Smooth muscle cell (in vitro differentiated cells): ENCODE data around the gene ATF7. TPM values are rescaled to one million over a fixed set of nuclear protein-coding genes. Genes with fewer than 3 reads are reported as not detected.

Experiments used
- DNase-seq: peaks from one replicate; lab custom pipeline; 2025; ENCODE audit not compliant: unreplicated experiment; lab: John Stamatoyannopoulos, UW
- H2AFZ ChIP-seq: fragments of 200-600 bp; sonication (generic); 2 replicates; pipeline ENCODE4 v1.6.0; 2016; ENCODE audit warnings: antibody characterized with exemption, low read depth, mild to moderate bottlenecking
- H3F3A ChIP-seq: fragments of 200-600 bp; sonication (generic); 2 replicates; pipeline ENCODE4 v1.6.0; 2017; ENCODE audit warnings: antibody characterized with exemption, low read depth
- H3K27ac ChIP-seq: fragments of 200-600 bp; sonication (generic); 2 replicates; pipeline ENCODE4 v1.5.1; 2016; ENCODE audit warnings: low read depth, mild to moderate bottlenecking
- H3K27me3 ChIP-seq: fragments of 200-600 bp; sonication (generic); 2 replicates; pipeline ENCODE4 v1.6.1; 2016; ENCODE audit warnings: low read depth, mild to moderate bottlenecking
- H3K36me3 ChIP-seq: fragments of 200-600 bp; sonication (generic); 2 replicates; pipeline ENCODE4 v1.5.1; 2016; ENCODE audit warnings: low read depth
- H3K4me1 ChIP-seq: fragments of 200-600 bp; sonication (generic); 2 replicates; pipeline ENCODE4 v1.5.1; 2016; ENCODE audit warnings: low read depth
- H3K4me2 ChIP-seq: fragments of 200-600 bp; sonication (generic); 2 replicates; pipeline ENCODE4 v1.6.0; 2016; ENCODE audit warnings: mild to moderate bottlenecking
- H3K4me3 ChIP-seq: fragments of 200-600 bp; sonication (generic); 2 replicates; pipeline ENCODE4 v1.5.1; 2016; ENCODE audit warnings: mild to moderate bottlenecking
- H3K79me2 ChIP-seq: fragments of 200-600 bp; sonication (generic); 2 replicates; pipeline ENCODE4 v1.6.0; 2016; ENCODE audit warnings: low read depth, mild to moderate bottlenecking
- H3K9ac ChIP-seq: fragments of 200-600 bp; sonication (generic); 2 replicates; pipeline ENCODE4 v1.6.0; 2016; ENCODE audit warnings: low read depth
- H3K9me3 ChIP-seq: fragments of 200-600 bp; sonication (generic); replicated peaks from 2 replicates; pipeline ENCODE4 v1.5.1; 2016; ENCODE audit warnings: low read depth
- H4K20me1 ChIP-seq: fragments of 200-600 bp; sonication (generic); 2 replicates; pipeline ENCODE4 v1.6.0; 2016; ENCODE audit warnings: low read depth
- CTCF ChIP-seq: fragments of 200-600 bp; sonication (generic); IDR thresholded peaks from 2 replicates; pipeline ENCODE4 v1.5.1; 2017; ENCODE audit warnings: borderline replicate concordance, mild to moderate bottlenecking, antibody characterized with exemption; ENCODE audit not compliant: insufficient read depth, poor library complexity, severe bottlenecking
- WGBS: methylation state at CpG from one replicate; pipeline ENCODE4 v1.1.7; 2016; ENCODE audit warnings: low lambda C conversion rate; 5-methylcytosine and 5-hydroxymethylcytosine counted together
- polyA plus RNA-seq: library from polyadenylated mRNA; unstranded; fragments of >200 nt; fragmentation: Nextera tagmentation; extraction: Ambion mirVana; gene quantifications from 2 replicates; pipeline ENCODE4 v1.2.1, GENCODE V29; 2016
- total RNA-seq: library from RNA; depleted of rRNA; stranded (reverse); fragments of >200 nt; gene quantifications from 2 replicates; pipeline ENCODE4 v1.2.3, GENCODE V29; 2014

The ATF7 gene
- total and polyA plus RNA-seq, 2 experiments from 2014 or later: 15.2 to 28.5 TPM

GRCh38 chr12:53603196-53603595, 23.0 kb downstream of the ATF7 start:
- H3K9ac ChIP-seq: no peak overlapping the region
- peaks cover 12% of the 10 kb centered on the region for H3K4me1 ChIP-seq
- H3K36me3 ChIP-seq: no peaks in the 10 kb centered on the region
- H3F3A ChIP-seq: no peaks in the 10 kb centered on the region
- peaks cover 79% of the 10 kb centered on the region for H4K20me1 ChIP-seq
- H3K4me3 ChIP-seq: no peak overlapping the region
- no peaks in the 10 kb centered on the region for H3K9me3 ChIP-seq
- TF ChIP-seq CTCF: no peak
- H3K27ac ChIP-seq: no peak overlapping the region
- no peak for DNase-seq
- H3K79me2 ChIP-seq: peaks cover 64% of the 10 kb centered on the region
- no peak overlapping the region for H2AFZ ChIP-seq
- no peaks in the 10 kb centered on the region for H3K27me3 ChIP-seq
- H3K4me2 ChIP-seq: no peak overlapping the region

- TF ChIP-seq CTCF: no peak
- Histone ChIP-seq H3K79me2 (peaks cover 59% of the 10 kb centered on the region), H2AFZ (no peak overlapping the region), H3K4me1 (peaks cover 12% of the 10 kb centered on the region), H3K36me3 (no peaks in the 10 kb centered on the region), H3F3A (no peaks in the 10 kb centered on the region), H3K9ac (no peak overlapping the region), H4K20me1 (peaks cover 80% of the 10 kb centered on the region), H3K4me3 (no peak overlapping the region), H3K27ac (no peak overlapping the region), H3K27me3 (no peaks in the 10 kb centered on the region), H3K9me3 (no peaks in the 10 kb centered on the region), H3K4me2 (no peak overlapping the region)
- WGBS: 95% methylated on average over 10 of the region's 10 CpGs
- no peak for DNase-seq
These were observed 23.9 kb downstream of the ATF7 start for GRCh38 chr12:53602176-53602864.

- no peak overlapping the region for H2AFZ ChIP-seq
- no peaks in the 10 kb centered on the region for H3K9me3 ChIP-seq
- H3K27me3 ChIP-seq: no peaks in the 10 kb centered on the region
- WGBS: 81% methylated on average over 12 of the region's 12 CpGs
- no peak overlapping the region for H3K27ac ChIP-seq
- H3K79me2 ChIP-seq: peaks cover 57% of the 10 kb centered on the region
- no peak for TF ChIP-seq CTCF
- peaks cover 18% of the 10 kb centered on the region for H3K4me1 ChIP-seq
- no peak for DNase-seq
- H4K20me1 ChIP-seq: peaks cover 86% of the 10 kb centered on the region
- H3K9ac ChIP-seq: no peak overlapping the region
- no peaks in the 10 kb centered on the region for H3F3A ChIP-seq
- H3K4me2 ChIP-seq: no peak overlapping the region
- no peaks in the 10 kb centered on the region for H3K36me3 ChIP-seq
- no peak overlapping the region for H3K4me3 ChIP-seq
These were observed 24.8 kb downstream of the ATF7 start for GRCh38 chr12:53601296-53601847.
